Measurements from ENCODE around the gene SERTAD2.

SERTAD2 gene

GRCh38 chr2:64675860-64676259 lies 22.1 kb upstream of the SERTAD2 start:
- no peak for TF ChIP-seq CTCF (conservative IDR thresholded peaks at IDR 0.05; ENCODE audit: low read length)
- H3K4me3 ChIP-seq (ENCODE audit: low read length) = no peak overlapping the region
- DNase-seq (ENCODE audit: low read depth) = peak; percentile 20

DNA sequence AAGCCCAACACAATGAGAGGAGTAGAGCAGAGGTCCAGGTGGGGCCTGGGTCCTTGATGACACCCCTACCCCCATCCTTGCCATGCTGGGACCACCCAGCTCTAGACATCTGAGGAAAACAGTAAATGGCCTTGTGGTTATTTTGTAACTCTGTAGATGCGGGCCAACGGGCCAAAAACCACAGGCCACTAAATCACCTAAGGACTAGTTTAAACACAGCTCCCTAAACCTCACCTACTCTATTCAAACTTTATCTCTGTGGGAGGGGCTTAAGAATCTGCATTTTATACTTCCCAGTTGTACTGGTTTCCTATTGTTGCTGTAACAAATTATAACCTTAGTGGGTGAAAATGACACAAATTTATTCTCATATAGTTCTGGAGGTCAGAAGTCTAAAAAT lies 19.0 kb upstream of the SERTAD2 start:
- DNase-seq (ENCODE audit: low read depth) = no peak
- no peak overlapping the region for H3K4me3 ChIP-seq (ENCODE audit: low read length)
- no peak for TF ChIP-seq CTCF (conservative IDR thresholded peaks at IDR 0.05; ENCODE audit: low read length)

GRCh38 chr2:64670047-64670446 lies 16.3 kb upstream of the SERTAD2 start:
- no peak for DNase-seq (ENCODE audit: low read depth)
- H3K4me3 ChIP-seq (ENCODE audit: low read length) = no peak overlapping the region
- TF ChIP-seq CTCF (conservative IDR thresholded peaks at IDR 0.05; ENCODE audit: low read length) = no peak

DNA sequence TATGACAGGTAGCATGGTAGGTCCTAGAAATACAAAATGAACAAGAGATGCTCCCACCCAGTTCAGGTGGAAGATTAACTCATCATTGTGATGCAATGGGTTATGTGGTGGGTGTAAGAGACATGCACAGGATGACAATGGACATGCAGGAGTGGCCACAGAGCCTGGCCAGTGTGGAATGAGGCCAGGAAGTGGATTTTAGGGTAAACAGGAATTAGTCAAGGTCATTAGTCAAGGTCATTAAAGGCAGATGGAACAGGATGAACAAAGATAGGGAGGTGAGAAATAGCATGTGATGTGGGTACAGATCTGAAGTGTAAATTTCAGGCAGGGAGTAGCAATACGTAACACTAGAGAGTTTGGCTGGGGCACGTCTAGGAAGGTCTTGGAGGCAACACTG lies 15.6 kb upstream of the SERTAD2 start:
- no peak for DNase-seq (ENCODE audit: low read depth)
- H3K4me3 ChIP-seq (ENCODE audit: low read length) = no peak overlapping the region
- no peak for TF ChIP-seq CTCF (conservative IDR thresholded peaks at IDR 0.05; ENCODE audit: low read length)

DNA sequence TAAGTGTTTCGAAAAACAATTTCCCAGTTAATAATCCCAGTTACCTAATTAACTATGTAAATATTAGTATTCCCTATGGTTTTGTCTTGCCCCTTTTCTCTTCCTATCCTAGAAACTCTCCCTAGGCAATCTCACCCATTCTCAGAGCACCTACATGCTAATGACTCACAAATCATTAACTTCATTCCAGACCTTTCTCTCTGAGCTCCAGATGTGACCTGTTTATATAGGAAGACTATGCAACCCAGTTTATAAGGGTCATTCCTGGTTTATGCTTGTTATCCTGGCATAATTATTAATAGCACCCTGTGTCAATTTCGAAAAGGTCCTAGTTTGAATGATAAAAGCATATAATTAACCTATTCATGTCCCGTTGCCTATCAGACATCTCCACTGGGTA lies 14.8 kb upstream of the SERTAD2 start:
- no peak overlapping the region for H3K4me3 ChIP-seq (ENCODE audit: low read length)
- no peak for TF ChIP-seq CTCF (conservative IDR thresholded peaks at IDR 0.05; ENCODE audit: low read length)
- DNase-seq (ENCODE audit: low read depth) = no peak

GRCh38 chr2:64667535-64667934 lies 13.8 kb upstream of the SERTAD2 start:
- no peak for DNase-seq (ENCODE audit: low read depth)
- H3K4me3 ChIP-seq (ENCODE audit: low read length) = no peak overlapping the region
- TF ChIP-seq CTCF (conservative IDR thresholded peaks at IDR 0.05; ENCODE audit: low read length) = no peak

DNA sequence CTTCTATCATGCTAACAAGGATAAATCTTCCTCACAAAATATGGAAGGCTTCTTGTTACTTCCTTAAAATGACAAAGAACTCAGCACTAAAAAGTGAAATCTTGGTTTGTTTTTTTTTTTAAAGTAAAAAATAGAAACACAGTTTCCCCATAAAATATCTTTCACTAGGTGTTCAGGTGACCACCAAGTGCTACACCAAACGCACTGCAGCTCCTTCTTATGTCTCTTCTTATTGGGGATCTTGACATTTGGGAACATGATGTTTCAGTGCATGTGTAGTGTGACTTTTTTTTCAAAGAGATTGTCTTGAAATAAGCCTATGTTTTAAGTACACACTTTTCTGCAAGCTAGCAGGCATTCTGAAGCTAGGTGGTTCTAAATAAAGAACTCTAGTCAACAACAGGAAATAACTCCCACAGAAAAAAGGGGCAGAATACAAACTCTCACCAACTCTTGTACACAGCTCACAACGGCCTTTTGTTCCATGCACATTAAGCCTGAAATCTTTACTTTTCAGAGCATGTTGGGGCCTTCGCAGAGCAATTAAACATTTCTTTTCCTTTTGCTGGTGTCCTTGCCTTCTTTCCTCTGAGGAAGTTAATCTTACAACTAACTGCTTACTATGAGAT lies 13.2 kb upstream of the SERTAD2 start:
- DNase-seq (ENCODE audit: low read depth) = no peak
- H3K4me3 ChIP-seq (ENCODE audit: low read length) = no peak overlapping the region
- no peak for TF ChIP-seq CTCF (conservative IDR thresholded peaks at IDR 0.05; ENCODE audit: low read length)
